Neuronal stem cell (in vitro differentiated cells): ENCODE results near the gene FAF1.
A peak's percentile ranks its signal among the peaks of the same experiment; 100 is the strongest.

ENCODE experiments used
- DNase-seq: peaks from one replicate; pipeline ENCODE4 v3.0.0-alpha.2; 2013; ENCODE audit warnings: low spot score
- H2AFZ ChIP-seq: one replicate; pipeline ENCODE4 v1.6.1; 2013; ENCODE audit warnings: mild to moderate bottlenecking, low read length, inconsistent platforms
- H2AK5ac ChIP-seq: 2 replicates; pipeline ENCODE4 v1.6.1; 2013; ENCODE audit warnings: low read depth, mild to moderate bottlenecking, inconsistent platforms, low read length, moderate library complexity, mixed read lengths
- H2BK120ac ChIP-seq: 2 replicates; pipeline ENCODE4 v1.6.1; 2013; ENCODE audit warnings: low read depth, mild to moderate bottlenecking, inconsistent platforms, low read length, moderate library complexity, mixed read lengths
- H2BK12ac ChIP-seq: one replicate; pipeline ENCODE4 v1.6.1; 2013; ENCODE audit warnings: low read length, inconsistent platforms
- H2BK15ac ChIP-seq: 2 replicates; pipeline ENCODE4 v1.6.1; 2013; ENCODE audit warnings: mild to moderate bottlenecking, low read length, inconsistent platforms, mixed read lengths
- H2BK5ac ChIP-seq: one replicate; pipeline ENCODE4 v1.6.1; 2013; ENCODE audit warnings: inconsistent platforms, mild to moderate bottlenecking, low read length, moderate library complexity
- H3K14ac ChIP-seq: one replicate; pipeline ENCODE4 v1.6.1; 2013; ENCODE audit warnings: low read length, inconsistent platforms
- H3K18ac ChIP-seq: 2 replicates; pipeline ENCODE4 v1.6.1; 2013; ENCODE audit warnings: low read length, inconsistent platforms
- H3K23ac ChIP-seq: 2 replicates; pipeline ENCODE4 v1.6.1; 2013; ENCODE audit warnings: low read depth, mild to moderate bottlenecking, mixed read lengths, low read length, inconsistent platforms; ENCODE audit not compliant: poor library complexity
- H3K27ac ChIP-seq: replicated peaks from 3 replicates; pipeline ENCODE4 v1.5.1; 2013; ENCODE audit warnings: low read length, inconsistent platforms
- H3K27me3 ChIP-seq, 3 experiments: 2 replicates each; pipeline ENCODE4 v1.6.1; 2013; ENCODE audit warnings: low read length in 3 of 3, mild to moderate bottlenecking in 2 of 3, inconsistent platforms in 1 of 3, low read depth in 1 of 3, mixed read lengths in 1 of 3, moderate library complexity in 1 of 3; ENCODE audit not compliant: control insufficient read depth in 3 of 3, insufficient read depth in 3 of 3
- H3K36me3 ChIP-seq, 2 donors: replicated peaks in 1 of 2; 2 replicates each; pipeline ENCODE4 v1.6.1; 2013; ENCODE audit warnings: low read length in 2 of 2; ENCODE audit not compliant: control insufficient read depth in 2 of 2, insufficient read depth in 2 of 2
- H3K4ac ChIP-seq: 2 replicates; pipeline ENCODE4 v1.6.1; 2013; ENCODE audit warnings: inconsistent platforms, mild to moderate bottlenecking, low read length, moderate library complexity
- H3K4me1 ChIP-seq, 2 donors: 1 replicate in 1 of 2; 2 replicates in 1 of 2; pipeline ENCODE4 v1.6.1; 2013; ENCODE audit warnings: low read length in 2 of 2, low read depth in 1 of 2; ENCODE audit not compliant: control insufficient read depth in 2 of 2, insufficient read depth in 1 of 2
- H3K4me2 ChIP-seq: one replicate; pipeline ENCODE4 v1.6.1; 2013; ENCODE audit warnings: mild to moderate bottlenecking, low read length, inconsistent platforms; ENCODE audit not compliant: insufficient read depth, poor library complexity, severe bottlenecking
- H3K4me3 ChIP-seq, 2 donors: 2 replicates each; pipeline ENCODE4 v1.5.1; 2013; ENCODE audit warnings: low read length in 2 of 2, mild to moderate bottlenecking in 2 of 2, inconsistent platforms in 1 of 2, moderate library complexity in 1 of 2
- H3K79me1 ChIP-seq: one replicate; pipeline ENCODE4 v1.6.1; 2013; ENCODE audit warnings: low read depth, mild to moderate bottlenecking, inconsistent platforms, low read length, moderate library complexity
- H3K9ac ChIP-seq: one replicate; pipeline ENCODE4 v1.6.1; 2013; ENCODE audit warnings: mild to moderate bottlenecking, low read depth, low read length, inconsistent platforms; ENCODE audit not compliant: poor library complexity
- H3K9me3 ChIP-seq, 2 donors: replicated peaks in 1 of 2; 2 replicates each; pipeline versions ENCODE3 to v1.6.1; 2013; ENCODE audit warnings: low read length in 2 of 2, mild to moderate bottlenecking in 2 of 2, inconsistent platforms in 1 of 2, low read depth in 1 of 2, mixed read lengths in 1 of 2, moderate library complexity in 1 of 2; ENCODE audit not compliant: control insufficient read depth in 2 of 2, insufficient read depth in 1 of 2
- H4K8ac ChIP-seq: one replicate; pipeline ENCODE4 v1.6.1; 2013; ENCODE audit warnings: low read depth, mild to moderate bottlenecking, inconsistent platforms, low read length, moderate library complexity
- H4K91ac ChIP-seq: one replicate; pipeline ENCODE4 v1.6.1; 2013; ENCODE audit warnings: low read length, low read depth, mild to moderate bottlenecking, inconsistent platforms; ENCODE audit not compliant: poor library complexity
- WGBS, 2 donors: extraction: QIAGEN DNeasy Blood & Tissue Kit; methylation state at CpG; one replicate each; pipeline ENCODE4 v1.1.7; 2013; ENCODE audit warnings: missing lambda C conversion rate in 2 of 2, mixed read lengths in 1 of 2; ENCODE audit not compliant: insufficient read length in 2 of 2, insufficient replicate concordance in 1 of 2; ENCODE audit errors: extremely low coverage in 2 of 2; 5-methylcytosine and 5-hydroxymethylcytosine counted together

FAF1 gene

GRCh38 chr1:50966991-50967390 lies 6.9 kb upstream of the FAF1 start:
- Histone ChIP-seq H3K4me3 (no peak overlapping the region), H3K14ac (no peak overlapping the region), H3K27me3 (peaks cover 4 to 35% (median 32%) of the 10 kb centered on the region in 3 experiments)

GRCh38 chr1:50964863-50965262 lies 4.8 kb upstream of the FAF1 start:
- H3K27ac ChIP-seq = no peak overlapping the region
- H2BK12ac ChIP-seq = no peak overlapping the region
- no peak overlapping the region for H3K14ac ChIP-seq
- H3K4ac ChIP-seq = no peak overlapping the region
- no peak overlapping the region for H3K4me2 ChIP-seq
- H2BK15ac ChIP-seq = no peak overlapping the region
- H3K23ac ChIP-seq = no peak overlapping the region
- no peak overlapping the region for H4K91ac ChIP-seq
- H3K4me1 ChIP-seq = no peaks in the 10 kb centered on the region
- no peak overlapping the region for H3K18ac ChIP-seq
- peaks cover 2 to 22% (median 18%) of the 10 kb centered on the region in 3 experiments for H3K27me3 ChIP-seq
- no peak overlapping the region for H2BK5ac ChIP-seq
- no CpG with 5 or more reads among the region's 11 CpGs for WGBS, 2 donors
- no peak overlapping the region for H2AFZ ChIP-seq
- no peak overlapping the region for H2BK120ac ChIP-seq
- H2AK5ac ChIP-seq = no peak overlapping the region
- no peak overlapping the region for H3K9ac ChIP-seq
- H4K8ac ChIP-seq = no peak overlapping the region
- H3K4me3 ChIP-seq = no peak overlapping the region
- H3K36me3 ChIP-seq = no peaks in the 10 kb centered on the region
- DNase-seq = no peak
- H3K9me3 ChIP-seq = no peaks in the 10 kb centered on the region
- H3K79me1 ChIP-seq = no peaks in the 10 kb centered on the region

More at GRCh38 chr1:50966991-50967390, 6.9 kb upstream of the FAF1 start:
- Histone ChIP-seq H2BK5ac (no peak overlapping the region), H2BK12ac (no peak overlapping the region), H2BK120ac (no peak overlapping the region), H3K36me3 (no peaks in the 10 kb centered on the region), H3K4me1 (peaks cover 5 to 11% of the 10 kb centered on the region in 2 donors), H3K18ac (no peak overlapping the region), H2AK5ac (no peak overlapping the region), H3K9ac (no peak overlapping the region), H3K4ac (no peak overlapping the region), H3K4me2 (no peak overlapping the region), H3K27ac (no peak overlapping the region), H2AFZ (no peak overlapping the region), H4K91ac (no peak overlapping the region), H3K9me3 (no peaks in the 10 kb centered on the region), H4K8ac (no peak overlapping the region), H3K23ac (no peak overlapping the region), H3K79me1 (no peaks in the 10 kb centered on the region), H2BK15ac (no peak overlapping the region)
- DNase-seq = no peak
- no CpG with 5 or more reads among the region's 3 CpGs for WGBS, 2 donors

- Histone ChIP-seq H3K23ac (no peak overlapping the region), H3K14ac (no peak overlapping the region), H3K27me3 (peaks cover 0 to 4% (median 0%) of the 10 kb centered on the region in 3 experiments), H2BK12ac (no peak overlapping the region), H4K91ac (no peak overlapping the region), H3K9ac (peak overlapping the region; percentile 85), H3K79me1 (no peaks in the 10 kb centered on the region), H2AK5ac (no peak overlapping the region), H4K8ac (no peak overlapping the region), H3K18ac (peak overlapping the region; percentile 85), H3K9me3 (no peaks in the 10 kb centered on the region), H2BK5ac (no peak overlapping the region), H3K4me3 (peak overlapping the region; percentile 73 to 99), H3K27ac (peak overlapping the region; percentile 94), H3K4me2 (peak overlapping the region; percentile 71), H2BK15ac (no peak overlapping the region), H2AFZ (peak overlapping the region; percentile 97), H3K36me3 (peaks cover 0 to 17% of the 10 kb centered on the region in 2 donors), H3K4ac (no peak overlapping the region), H2BK120ac (no peak overlapping the region), H3K4me1 (no peaks in the 10 kb centered on the region)
- no peak for DNase-seq
- WGBS, 2 donors = 100% methylated on average over 1 to 4 of the region's 38 CpGs
Measured at GRCh38 chr1:50959303-50959912, 659 bp downstream of the FAF1 start.

GRCh38 chr1:50955116-50955515 lies 5.0 kb downstream of the FAF1 start:
- no peak overlapping the region for H2BK120ac ChIP-seq
- no peak overlapping the region for H2AFZ ChIP-seq
- H3K18ac ChIP-seq = no peak overlapping the region
- no peak overlapping the region for H2BK12ac ChIP-seq
- peaks cover 0 to 23% of the 10 kb centered on the region in 2 donors for H3K36me3 ChIP-seq
- WGBS, 2 donors = no CpG with 5 or more reads among the region's 1 CpG
- H4K8ac ChIP-seq = no peak overlapping the region
- no peak overlapping the region for H3K4ac ChIP-seq
- H3K27ac ChIP-seq = no peak overlapping the region
- no peak overlapping the region for H2BK5ac ChIP-seq
- no peak overlapping the region for H3K9ac ChIP-seq
- no peak overlapping the region for H4K91ac ChIP-seq
- H3K79me1 ChIP-seq = no peaks in the 10 kb centered on the region
- DNase-seq = no peak
- no peak overlapping the region for H3K4me3 ChIP-seq
- no peak overlapping the region for H3K14ac ChIP-seq
- H3K23ac ChIP-seq = no peak overlapping the region
- H3K4me2 ChIP-seq = no peak overlapping the region
- H2AK5ac ChIP-seq = no peak overlapping the region
- H3K4me1 ChIP-seq = no peaks in the 10 kb centered on the region
- H2BK15ac ChIP-seq = no peak overlapping the region
- peaks cover 0 to 8% of the 10 kb centered on the region in 2 donors for H3K9me3 ChIP-seq
- H3K27me3 ChIP-seq = no peaks in the 10 kb centered on the region
